HEK293T (cell line): ENCODE results near the gene TCEAL9.

ENCODE experiments used
- SP1 ChIP-seq: fragments of 450-650 bp; IDR thresholded peaks from 2 replicates; pipeline ENCODE4 v1.6.1; 2017
- SUZ12 ChIP-seq: fragments of 450-650 bp; IDR thresholded peaks from 2 replicates; pipeline ENCODE4 v1.6.1; 2016; ENCODE audit warnings: mild to moderate bottlenecking

DNA sequence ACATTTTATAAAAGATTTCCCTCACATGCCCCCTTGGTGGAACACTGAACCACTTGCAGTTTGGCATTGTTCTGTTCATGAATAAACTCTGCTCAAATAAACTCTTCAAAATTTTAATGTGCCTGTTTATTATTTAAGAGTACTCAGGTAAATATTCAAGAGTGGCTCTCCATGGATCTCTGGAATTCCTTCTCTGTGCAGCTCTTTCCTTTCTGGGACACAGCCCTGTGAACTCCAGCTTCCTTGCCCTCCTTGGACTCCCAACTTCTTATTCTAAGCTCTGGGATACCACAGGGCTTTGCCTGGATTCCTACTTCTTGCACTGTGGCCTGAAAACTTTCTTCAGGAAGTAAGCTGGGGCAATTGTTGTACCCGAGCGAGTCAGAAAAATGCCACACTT, 28.4 kb downstream of the TCEAL9 start:
- TF ChIP-seq SP1 (no peak), SUZ12 (no peak)
